K562 (cell line): ENCODE measurements around the gene POLD4. TPM values are rescaled to one million over a fixed set of nuclear protein-coding genes. Genes with fewer than 3 reads are reported as not detected.

Experiments
- ATAC-seq: fragments of 200-7000 bp; cut with Tn5 transposase; 3 replicates; pipeline ENCODE4 v1.9.1; 2020; ENCODE audit warnings: moderate library complexity
- Bru-seq: library from RNA; stranded (reverse); fragments of 400-500 nt; gene quantifications from one replicate; lab custom pipeline; 2021; lab: Mats Ljungman, UMichigan
- BruChase-seq, 2 experiments: library from RNA; stranded (reverse); fragments of 400-500 nt; gene quantifications; one replicate each; lab custom pipeline; 2021; lab: Mats Ljungman, UMichigan
- BruUV-seq: library from RNA; stranded (reverse); fragments of 400-500 nt; replicated peaks from 2 replicates; lab custom pipeline; 2021; lab: Mats Ljungman, UMichigan
- CTCF ChIA-PET: fragments of 300-600 bp; formaldehyde crosslinking; extraction: SDS; loops from one replicate; lab custom pipeline; 2021; ENCODE audit warnings: low intra/inter-chr PET ratio; lab: Yijun Ruan, JAX
- POLR2A ChIA-PET: fragments of 300-600, 350-650 bp; sonication (Branson Sonifier 250); formaldehyde crosslinking; extraction: SDS; loops from one replicate; lab custom pipeline; 2021; ENCODE audit warnings: antibody characterized with exemption, inconsistent platforms; lab: Yijun Ruan, JAX
- DNase-seq, 4 experiments: peaks; one replicate each; pipeline versions ENCODE4 v3.0.0 to v3.0.0-alpha.2; 2011 to 2018; ENCODE audit warnings: low spot score in 3 of 4, mixed read lengths in 3 of 4; ENCODE audit errors: extremely low read depth in 1 of 4
- FAIRE-seq: peaks from 2 replicates; lab custom pipeline; 2011; peaks lifted over from hg19 to GRCh38; lab: Jason Lieb, UNC
- H2AFZ ChIP-seq: 2 replicates; pipeline ENCODE4 v1.6.0; 2011; ENCODE audit warnings: low read depth, low read length, control low read depth, inconsistent platforms
- H3K27ac ChIP-seq: fragments of 200-600 bp; 3 replicates; pipeline ENCODE4 v1.8.0; 2011; ENCODE audit warnings: low read depth, mild to moderate bottlenecking, control low read depth, inconsistent platforms, low read length, moderate library complexity, mixed read lengths; ENCODE audit errors: extremely low read depth
- H3K27me3 ChIP-seq, 2 experiments: fragments of 300-600 bp in 1 of 2; 2 replicates in 1 of 2; 3 replicates in 1 of 2; pipeline versions ENCODE4 v1.6.0 to v1.8.0; 2011; ENCODE audit warnings: inconsistent platforms in 2 of 2, low read length in 2 of 2, mild to moderate bottlenecking in 1 of 2, mixed read lengths in 1 of 2, moderate library complexity in 1 of 2; ENCODE audit not compliant: control insufficient read depth in 2 of 2, insufficient read depth in 2 of 2
- H3K36me3 ChIP-seq: fragments of 300-600 bp; 3 replicates; pipeline ENCODE4 v1.8.0; 2011; ENCODE audit warnings: mild to moderate bottlenecking, low read length, inconsistent platforms; ENCODE audit not compliant: control insufficient read depth, insufficient read depth
- H3K4me1 ChIP-seq, 2 experiments: fragments of 200-600 bp in 1 of 2; replicated peaks in 1 of 2; 2 replicates in 1 of 2; 3 replicates in 1 of 2; pipeline versions ENCODE4 v1.5.1 to v1.8.0; 2011; ENCODE audit warnings: inconsistent platforms in 2 of 2, low read length in 2 of 2, mild to moderate bottlenecking in 1 of 2, mixed read lengths in 1 of 2, moderate library complexity in 1 of 2; ENCODE audit not compliant: control insufficient read depth in 2 of 2, insufficient read depth in 2 of 2
- H3K4me2 ChIP-seq: 2 replicates; pipeline ENCODE4 v1.6.1; 2011; ENCODE audit warnings: low read length, control low read depth, inconsistent platforms, mixed read lengths; ENCODE audit not compliant: insufficient read depth
- H3K4me3 ChIP-seq: fragments of 200-600 bp; sonication (generic), shearing (Covaris generic); 2 replicates; pipeline ENCODE4 v1.5.1; 2016; ENCODE audit warnings: control low read depth, inconsistent platforms
- H3K79me2 ChIP-seq: fragments of 200-600 bp; 3 replicates; pipeline ENCODE4 v1.8.0; 2011; ENCODE audit warnings: low read length, inconsistent platforms; ENCODE audit not compliant: control insufficient read depth, insufficient read depth
- H3K9ac ChIP-seq, 2 experiments: 2 replicates each; pipeline versions ENCODE4 v1.6.0 to v1.6.1; 2011; ENCODE audit warnings: low read depth in 2 of 2, low read length in 2 of 2, control low read depth in 1 of 2, inconsistent platforms in 1 of 2, mild to moderate bottlenecking in 1 of 2, mixed read lengths in 1 of 2; ENCODE audit not compliant: insufficient read depth in 1 of 2
- H3K9me1 ChIP-seq: one replicate; pipeline ENCODE4 v1.6.0; 2011; ENCODE audit warnings: inconsistent platforms, mild to moderate bottlenecking, low read length, moderate library complexity; ENCODE audit not compliant: control insufficient read depth, insufficient read depth
- H3K9me3 ChIP-seq: replicated peaks from 2 replicates; pipeline ENCODE4 v1.5.1; 2011; ENCODE audit warnings: low read depth, low read length, inconsistent platforms; ENCODE audit not compliant: control insufficient read depth, insufficient read depth
- H4K20me1 ChIP-seq: replicated peaks from 2 replicates; pipeline ENCODE4 v1.6.1; 2011; ENCODE audit warnings: low read length, inconsistent platforms, mixed read lengths; ENCODE audit not compliant: control insufficient read depth, insufficient read depth
- CREBBP ChIP-seq: IDR thresholded peaks from one replicate; pipeline ENCODE4 v1.6.1; 2012; ENCODE audit warnings: low read depth, mild to moderate bottlenecking, control low read depth, inconsistent platforms, low read length
- ELF4 ChIP-seq: fragments of 450-650 bp; formaldehyde crosslinking; IDR thresholded peaks from 2 replicates; pipeline ENCODE4 v1.4.0; 2022; ENCODE audit warnings: missing genetic modification characterization
- HMG20B ChIP-seq: fragments of 250-450 bp; sonication (Bioruptor Pico); IDR thresholded peaks from 2 replicates; pipeline ENCODE4 v1.5.0; 2021; ENCODE audit warnings: mild to moderate bottlenecking
- KLF10 ChIP-seq: fragments of 250-450 bp; sonication (Bioruptor Pico); IDR thresholded peaks from 2 replicates; pipeline ENCODE4 v1.6.1; 2021; ENCODE audit warnings: matching md5 sums
- PML ChIP-seq: IDR thresholded peaks from 2 replicates; pipeline ENCODE4 v1.6.1; 2012; ENCODE audit warnings: low read length, inconsistent platforms
- SMC3 ChIP-seq: conservative IDR thresholded peaks from 2 replicates; pipeline ENCODE4 v1.6.1; 2011; ENCODE audit warnings: low read depth, low read length, improper control_type of control experiment; ENCODE audit not compliant: insufficient read depth
- TAF1 ChIP-seq: IDR thresholded peaks from 2 replicates; pipeline ENCODE4 v1.6.1; 2011; ENCODE audit warnings: mild to moderate bottlenecking, low read length, moderate library complexity; ENCODE audit not compliant: insufficient read depth, control insufficient read depth, severe bottlenecking; ENCODE audit errors: extremely low read depth
- ZZZ3 ChIP-seq: fragments of 450-650 bp; IDR thresholded peaks from 2 replicates; pipeline ENCODE4 v1.6.1; 2016; ENCODE audit warnings: antibody characterized with exemption, mild to moderate bottlenecking, moderate library complexity
- WGBS: fragments of 100-300 bp; shearing (Covaris generic); methylation state at CpG from one replicate; pipeline ENCODE4 v1.1.6; 2016; ENCODE audit warnings: low coverage, mixed read lengths; ENCODE audit not compliant: insufficient coverage; ENCODE audit errors: missing lambda C conversion rate; 5-methylcytosine and 5-hydroxymethylcytosine counted together
- in situ Hi-C: fragments of 300-500 bp; cut with MboI; formaldehyde crosslinking; loops from 4 replicates; pipeline ENCODE4 v1.15.0; 2018; ENCODE audit warnings: inconsistent platforms, mixed read lengths
- intact Hi-C: fragments of 100-400 bp; cut with micrococcal nuclease; formaldehyde crosslinking; loops from 2 replicates; pipeline ENCODE4 v1.14.2; 2022
- long read RNA-seq, 3 experiments: library from polyadenylated mRNA in 2 of 3; library from RNA in 1 of 3; unstranded in 2 of 3; stranded (forward) in 1 of 3; transcript quantifications; one replicate each; pipeline ENCODE4 v2.0.0, GENCODE V29; 2019 to 2022
- polyA minus RNA-seq, 3 experiments: library from RNA; depleted of rRNA, polyadenylated mRNA; stranded (reverse); fragments of >200 nt; gene quantifications; 2 replicates each; pipeline ENCODE4 v1.2.3, GENCODE V29; 2011
- polyA plus RNA-seq, 8 experiments: library from polyadenylated mRNA; depleted of rRNA in 4 of 8; stranded (reverse) in 5 of 8; unstranded in 3 of 8; fragments of >200 nt; fragmentation: Nextera tagmentation in 2 of 8; fragmentation: Illumina TruSeq in 1 of 8; extraction: Ambion mirVana in 2 of 8; extraction: Trizol in 1 of 8; gene quantifications; 2 replicates each; pipeline versions ENCODE4 v1.2.1 to v1.2.3, GENCODE V29; 2011 to 2014; ENCODE audit warnings: inconsistent platforms in 1 of 8, missing spikeins in 1 of 8
- total RNA-seq, 7 experiments: library from RNA; depleted of rRNA in 6 of 7; stranded (reverse); fragments of >200 nt in 6 of 7; fragmentation: Illumina TruSeq in 2 of 7; extraction: Trizol in 2 of 7; gene quantifications; 2 replicates each; pipeline versions ENCODE4 v1.2.1 to v1.2.3, GENCODE V29; 2011 to 2021; ENCODE audit warnings: low replicate concordance in 1 of 7
- TF ChIP-seq, protein P1 (sequence below), 3 experiments: fragments of 200-800 bp in 1 of 3; sonication (Bioruptor generic) in 1 of 3; sonication (generic) in 1 of 3; formaldehyde crosslinking in 1 of 3; IDR thresholded peaks; 2 replicates each; pipeline versions ENCODE4 v1.6.1 to v1.8.0; 2016 to 2022; ENCODE audit warnings: mild to moderate bottlenecking in 2 of 3, missing compliant biosample characterization in 2 of 3, missing genetic modification characterization in 2 of 3, missing genetic modification reagents in 1 of 3

POLD4 gene
- total RNA-seq (2011; cell fraction: chromatin; rRNA removed; ENCODE audit: low replicate concordance), result 26.2 and 67.4 TPM in 2 replicates
- total RNA-seq (2011; cell fraction: nucleolus; rRNA removed), result 64.6 and 81.5 TPM in 2 replicates
- total RNA-seq (2011; cell fraction: nucleoplasm; rRNA removed), result 46.1 and 55.9 TPM in 2 replicates
- total RNA-seq (2014; rRNA removed) (53.6 and 56.2 TPM in 2 replicates), total RNA-seq (2014; rRNA removed; fragmentation: Illumina TruSeq; extraction: Trizol) (8.3 and 9.9 TPM in 2 replicates), total RNA-seq (2015; rRNA removed; fragmentation: Illumina TruSeq; extraction: Trizol) (18.3 and 18.7 TPM in 2 replicates), total RNA-seq (2021) (32.7 and 42.1 TPM in 2 replicates), polyA plus RNA-seq (2011; rRNA removed) (39.4 and 42.2 TPM in 2 replicates), polyA plus RNA-seq (2014; fragmentation: Illumina TruSeq; extraction: Trizol) (10.6 and 25.7 TPM in 2 replicates), polyA plus RNA-seq (2014; fragmentation: Nextera tagmentation; extraction: Ambion mirVana) (1 to 10 TPM; 5.8 to 6.1 TPM), polyA plus RNA-seq (2014; rRNA removed) (64.5 and 69.7 TPM in 2 replicates), polyA minus RNA-seq (2011; rRNA and poly(A)+ RNA removed) (6.7 and 10.2 TPM in 2 replicates), Bru-seq, nascent RNA (percentile 67 among the genes with signal in this experiment), BruChase-seq, experiment 1, labeled RNA remaining after a 2-hour chase (percentile 55 among the genes with signal in this experiment), BruChase-seq, experiment 2, labeled RNA remaining after a 6-hour chase (percentile 52 among the genes with signal in this experiment)
- polyA plus RNA-seq (2011; cell fraction: cytosol; rRNA removed), result 73.0 and 175 TPM in 2 replicates
- 55.9 and 110 TPM in 2 replicates for polyA plus RNA-seq (2011; cell fraction: nucleus; rRNA removed)
- polyA plus RNA-seq (2012), result 66.3 and 137 TPM in 2 replicates
- 21.3 and 21.8 TPM in 2 replicates for polyA minus RNA-seq (2011; cell fraction: cytosol; rRNA and poly(A)+ RNA removed)
- 27.2 and 29.6 TPM in 2 replicates for polyA minus RNA-seq (2011; cell fraction: nucleus; rRNA and poly(A)+ RNA removed)
- long read RNA-seq, experiment 1, transcript POLD4-201 (4 exons, 918 nt), result minor isoform, 14 of 61 reads
- long read RNA-seq, experiment 1, transcript POLD4-209 (2 exons, 860 nt), result major isoform, 26 of 61 reads
- long read RNA-seq, experiment 1, transcript POLD4-205 (4 exons, 1,486 nt), result minor isoform, 6 of 61 reads
- long read RNA-seq, experiment 1, partial matches to known transcripts, result 1 of 61 reads
- long read RNA-seq, experiment 1, other reads (novel, unspliced or antisense), result 12 of 61 reads
- long read RNA-seq, experiment 2, transcript POLD4-201 (4 exons, 918 nt), result major isoform, 24 of 38 reads
- long read RNA-seq, experiment 2, partial matches to known transcripts, result 5 of 38 reads
- long read RNA-seq, experiment 2, other reads (novel, unspliced or antisense), result 1 of 38 reads
- long read RNA-seq, experiment 3, transcript POLD4-201 (4 exons, 918 nt), result major isoform, 18 of 30 reads
- long read RNA-seq, experiment 3, partial matches to known transcripts, result 0 of 30 reads
- long read RNA-seq, experiment 3, other reads (novel, unspliced or antisense), result 2 of 30 reads

DNA sequence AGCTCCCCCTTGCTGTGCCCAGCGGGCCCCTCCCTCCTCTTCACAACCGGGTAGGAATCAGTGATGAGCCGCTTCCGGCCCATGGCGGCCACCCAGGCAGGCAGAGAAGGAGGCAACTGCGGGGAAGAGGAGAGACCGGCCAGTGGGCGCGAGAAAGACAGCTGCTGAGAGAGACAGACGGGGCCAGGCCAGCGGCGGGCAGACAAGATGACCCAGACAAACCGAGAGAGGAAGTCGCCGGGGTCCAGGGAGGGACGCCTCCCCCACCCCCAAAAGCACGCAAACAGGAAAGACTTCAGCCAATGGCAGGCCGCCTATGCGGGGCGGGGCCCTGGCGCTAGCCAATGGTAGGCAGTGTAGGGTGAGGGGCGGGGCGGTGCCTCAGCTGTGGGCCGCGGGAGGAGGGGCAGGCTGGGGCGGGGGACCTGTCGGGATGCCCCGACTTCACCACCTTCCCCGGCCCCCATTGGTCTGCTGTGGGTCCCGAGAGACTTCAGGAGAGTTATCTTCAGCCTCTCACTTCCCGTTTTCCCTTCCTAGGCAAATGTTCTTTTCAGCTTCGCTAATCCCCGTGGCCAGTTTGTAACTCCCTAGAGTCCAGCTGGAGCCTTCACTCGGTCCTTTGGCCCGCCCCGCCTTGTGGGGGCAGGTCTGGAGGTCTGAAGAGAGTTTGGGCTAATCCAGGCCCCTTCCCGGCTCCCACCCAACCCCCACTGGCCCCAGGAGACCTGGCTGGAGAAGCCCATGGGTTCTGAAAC is at the start of gene POLD4:
POLD4 (minus strand) TSS at position 230 of the 758 bp plus-strand sequence; CDS start at position 83, 147 bp downstream.
- peak within 1 kb of the TSS; percentile 80 to 92 for H3K9ac ChIP-seq
- no peaks in the 10 kb centered on the region for H3K9me1 ChIP-seq
- intact Hi-C loops (loop anchor here (1.0 to 5.0 kb wide), 2 partner anchors 29 to 229 kb away; partner anchors contain the start of gene GSTP1), in situ Hi-C loops (no loop called here)
- no TSS peak for BruUV-seq
- ChIA-PET POLR2A (interaction anchor here (0.9 to 2.3 kb wide), 14 partner anchors 9 to 298 kb away, joined by 3 to 15 read pairs (median 4); partner anchors contain the start of gene RAD9A), CTCF (interaction anchor here (0.6 to 4.5 kb wide), 3 partner anchors 21 to 154 kb away, joined by 4 to 25 read pairs (median 5); partner anchors contain the start of gene CDK2AP2)
- H3K27ac ChIP-seq, result peak within 1 kb of the TSS; percentile 92
- peak within 1 kb of the TSS; percentile 73 for H2AFZ ChIP-seq
- peak within 1 kb of the TSS; percentile 76 for H3K4me3 ChIP-seq
- FAIRE-seq (peak; percentile 66), ATAC-seq (peak; percentile 94), DNase-seq (peak; percentile 98 to 99 (median 98))
- H3K4me2 ChIP-seq, result peak within 1 kb of the TSS; percentile 94
- H3K4me1 ChIP-seq, result peaks cover 64% of the 10 kb centered on the region in 2 experiments
- H4K20me1 ChIP-seq, result no peaks in the 10 kb centered on the region
- H3K36me3 ChIP-seq, result peaks cover 4% of the 10 kb centered on the region; the same call in 1 of the 3 replicates
- H3K79me2 ChIP-seq, result peaks cover 8% of the 10 kb centered on the region
- no peaks in the 10 kb centered on the region for H3K9me3 ChIP-seq
- WGBS, result under 1% methylated on average over 26 of the region's 37 CpGs
- no peaks in the 10 kb centered on the region for H3K27me3 ChIP-seq
- TF ChIP-seq, protein P1, sequence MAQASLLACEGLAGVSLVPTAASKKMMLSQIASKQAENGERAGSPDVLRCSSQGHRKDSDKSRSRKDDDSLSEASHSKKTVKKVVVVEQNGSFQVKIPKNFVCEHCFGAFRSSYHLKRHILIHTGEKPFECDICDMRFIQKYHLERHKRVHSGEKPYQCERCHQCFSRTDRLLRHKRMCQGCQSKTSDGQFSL (CRISPR knock-in tag; IDR thresholded peaks at IDR 0.05), result no peak; the same call in 1 of the 2 replicates
- TF ChIP-seq, protein P1 (tag; IDR thresholded peaks at IDR 0.05), result 0 out of 4 replicates have a peak, but pooled peaks of 1 of the 2 experiments have one; percentile 58
- TF ChIP-seq HMG20B (CRISPR knock-in tag) (no peak), TAF1 (peak; percentile 74), SMC3 (no peak), ZZZ3 (no peak), ELF4 (CRISPR knock-in tag) (no peak), KLF10 (CRISPR knock-in tag) (no peak), CREBBP (no peak), PML (no peak)
